ENCODE data around the gene PARD3.
"Not testable (repeated sequence)": the region's sequence is repeated elsewhere in the genome, so short reads cannot be mapped to it uniquely, and the experiment has no call there.

PARD3 gene

GRCh38 chr10:34297541-34298345, 517.4 kb downstream of the PARD3 start:
- peak; percentile 70 for FAIRE-seq
- DNase-seq (ENCODE audit: insufficient read length, low spot score): no peak

GRCh38 chr10:34295142-34295548, 520.0 kb downstream of the PARD3 start:
- DNase-seq (ENCODE audit: insufficient read length, low spot score) (peak; percentile 55), FAIRE-seq (peak; percentile 85)

GRCh38 chr10:34294137-34294536, 521.0 kb downstream of the PARD3 start:
- FAIRE-seq (no peak), DNase-seq (ENCODE audit: insufficient read length, low spot score) (no peak)

- no peak for DNase-seq (ENCODE audit: insufficient read length, low spot score)
Measured at GRCh38 chr10:34292675-34293074, 522.4 kb downstream of the PARD3 start.

GRCh38 chr10:34292194-34292565, 522.9 kb downstream of the PARD3 start:
- FAIRE-seq: no peak

More at GRCh38 chr10:34292675-34293074, 522.4 kb downstream of the PARD3 start:
- FAIRE-seq: peak; percentile 23

GRCh38 chr10:34291466-34292193, 523.5 kb downstream of the PARD3 start:
- DNase-seq (ENCODE audit: insufficient read length, low spot score): no peak
- FAIRE-seq: peak; percentile 46

More at GRCh38 chr10:34292194-34292565, 522.9 kb downstream of the PARD3 start:
- DNase-seq (ENCODE audit: insufficient read length, low spot score): no peak

- FAIRE-seq (peak; percentile 69), DNase-seq (ENCODE audit: insufficient read length, low spot score) (no peak)
Measured at GRCh38 chr10:34290412-34291081, 524.5 kb downstream of the PARD3 start.

GRCh38 chr10:34288634-34289033, 526.5 kb downstream of the PARD3 start:
- FAIRE-seq (no peak), DNase-seq (ENCODE audit: insufficient read length, low spot score) (no peak)

GRCh38 chr10:34286136-34286739, 528.9 kb downstream of the PARD3 start:
- no peak for DNase-seq (ENCODE audit: insufficient read length, low spot score)
- FAIRE-seq: peak; percentile 97

GRCh38 chr10:34281661-34282582, 533.2 kb downstream of the PARD3 start:
- FAIRE-seq (no peak), DNase-seq (ENCODE audit: insufficient read length, low spot score) (no peak)

- peak; percentile 66 for DNase-seq (ENCODE audit: insufficient read length, low spot score)
- peak; percentile 94 for FAIRE-seq
Measured at GRCh38 chr10:34280599-34281374, 534.3 kb downstream of the PARD3 start.

GRCh38 chr10:34275626-34276130, 539.4 kb downstream of the PARD3 start:
- DNase-seq (ENCODE audit: insufficient read length, low spot score) (no peak), FAIRE-seq (no peak)

GRCh38 chr10:34274906-34275305, 540.2 kb downstream of the PARD3 start:
- DNase-seq (ENCODE audit: insufficient read length, low spot score) (no peak), FAIRE-seq (no peak)

GRCh38 chr10:34273340-34273739, 541.8 kb downstream of the PARD3 start:
- DNase-seq (ENCODE audit: insufficient read length, low spot score): no peak
- FAIRE-seq: peak; percentile 20

- DNase-seq (ENCODE audit: insufficient read length, low spot score) (no peak), FAIRE-seq (no peak)
Measured at GRCh38 chr10:34272316-34272715, 542.8 kb downstream of the PARD3 start.

GRCh38 chr10:34268410-34268809, 546.7 kb downstream of the PARD3 start:
- not testable (repeated sequence) for FAIRE-seq

GRCh38 chr10:34262985-34263384, 552.1 kb downstream of the PARD3 start:
- FAIRE-seq (peak; percentile 13), DNase-seq (ENCODE audit: insufficient read length, low spot score) (no peak)

More at GRCh38 chr10:34268410-34268809, 546.7 kb downstream of the PARD3 start:
- DNase-seq (ENCODE audit: insufficient read length, low spot score): not testable (repeated sequence)

GRCh38 chr10:34260904-34261303, 554.2 kb downstream of the PARD3 start:
- FAIRE-seq (no peak), DNase-seq (ENCODE audit: insufficient read length, low spot score) (no peak)

GRCh38 chr10:34256216-34256615, 558.9 kb downstream of the PARD3 start:
- peak; percentile 55 for FAIRE-seq

More at GRCh38 chr10:34256216-34256615, 558.9 kb downstream of the PARD3 start:
- DNase-seq (ENCODE audit: insufficient read length, low spot score): no peak
